ENCODE results near the gene PAQR5.

- TF ChIP-seq EZH2 (IDR thresholded peaks at IDR 0.05) (no peak), POLR2AphosphoS5 (IDR thresholded peaks at IDR 0.05; ENCODE audit: borderline replicate concordance, low read depth, low read length) (no peak), FOXP2 (optimal IDR thresholded peaks at IDR 0.05; ENCODE audit: control extremely low read depth, extremely low read length, insufficient read depth) (no peak)
Measured at GRCh38 chr15:69288531-69289341, 10.0 kb upstream of the PAQR5 start.

Data from SK-N-MC (cell line).